ENCODE results near the gene OR51B2.

OR51B2 gene

DNA sequence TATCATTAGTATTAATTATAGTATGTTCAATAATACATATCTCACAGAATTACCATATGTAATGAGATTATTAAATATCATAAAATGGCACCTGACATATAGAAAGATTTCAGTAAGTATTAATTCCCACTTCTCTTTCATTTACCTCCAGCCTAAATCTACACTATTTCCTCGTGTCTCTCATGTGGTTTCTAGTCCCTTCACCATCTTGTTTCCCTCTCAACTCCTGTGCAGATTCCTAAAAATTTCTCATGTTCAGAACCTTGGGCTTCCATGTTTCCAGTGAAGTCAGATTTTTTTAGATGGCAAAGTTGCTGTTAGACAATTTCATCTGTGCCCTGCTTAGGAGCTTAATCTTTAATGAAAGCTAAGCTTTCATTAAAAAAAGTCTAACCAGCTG lies 40.2 kb downstream of the OR51B2 start:
- no peak for DNase-seq (ENCODE audit: low read depth in 2 of 2)

DNA sequence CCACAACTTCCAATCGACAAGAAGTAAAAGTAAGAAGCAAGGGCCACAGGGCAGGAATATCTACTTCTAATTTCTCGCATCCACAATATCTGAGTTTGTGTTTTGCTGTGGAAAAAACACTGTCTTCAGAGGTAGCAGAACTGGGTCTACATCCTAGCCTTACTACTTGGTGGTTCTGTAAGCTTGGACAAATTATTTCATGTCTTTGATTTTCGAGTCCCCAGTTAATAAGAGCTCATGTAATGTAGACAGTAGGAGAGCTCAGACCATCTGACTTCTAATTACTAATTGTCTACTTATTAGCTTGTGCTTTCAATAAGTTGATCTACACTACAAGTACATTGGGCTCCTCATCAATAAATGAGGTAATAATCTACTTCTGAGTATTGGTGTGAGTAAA lies 41.0 kb downstream of the OR51B2 start:
- no peak for DNase-seq (ENCODE audit: low read depth in 2 of 2)

DNA sequence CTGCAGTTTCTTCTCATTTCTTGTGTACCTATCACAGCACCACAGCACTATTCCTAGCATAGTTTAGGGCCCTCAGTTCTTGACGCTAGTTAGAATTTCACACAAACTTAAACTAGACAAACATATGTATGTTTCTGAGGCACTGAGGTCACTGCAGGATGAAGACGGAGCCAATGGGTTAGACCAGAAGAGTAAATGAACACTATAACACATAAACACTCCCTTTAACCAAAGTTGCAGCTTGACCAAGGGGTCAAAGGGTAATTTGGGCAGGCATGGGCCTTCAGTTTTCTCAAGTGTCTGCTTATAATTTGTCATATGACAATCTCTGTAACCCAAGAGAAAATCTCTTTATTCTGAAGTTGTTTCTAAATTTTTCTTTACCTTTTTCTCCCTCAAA lies 41.5 kb downstream of the OR51B2 start:
- no peak for DNase-seq (ENCODE audit: low read depth in 2 of 2)

DNA sequence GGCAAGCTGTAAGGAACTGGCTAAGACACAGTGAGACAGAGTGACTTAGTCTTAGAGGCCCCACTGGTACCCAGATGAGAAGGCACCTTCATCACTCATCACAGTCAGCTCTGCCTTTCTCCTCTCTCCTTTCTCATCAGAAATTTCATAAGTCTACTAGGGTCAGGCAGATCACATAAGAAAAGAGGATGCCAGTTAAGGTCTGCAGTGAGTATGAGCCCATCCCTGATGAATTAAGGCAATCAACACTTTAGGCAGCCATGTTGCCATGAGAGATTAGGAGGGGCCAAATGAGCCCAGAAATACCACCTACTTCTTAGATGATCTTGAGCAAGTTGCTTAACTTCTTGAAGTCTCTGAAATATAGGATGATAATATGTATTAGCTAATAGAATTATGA lies 42.5 kb downstream of the OR51B2 start:
- DNase-seq (ENCODE audit: low read depth in 2 of 2), result no peak

DNA sequence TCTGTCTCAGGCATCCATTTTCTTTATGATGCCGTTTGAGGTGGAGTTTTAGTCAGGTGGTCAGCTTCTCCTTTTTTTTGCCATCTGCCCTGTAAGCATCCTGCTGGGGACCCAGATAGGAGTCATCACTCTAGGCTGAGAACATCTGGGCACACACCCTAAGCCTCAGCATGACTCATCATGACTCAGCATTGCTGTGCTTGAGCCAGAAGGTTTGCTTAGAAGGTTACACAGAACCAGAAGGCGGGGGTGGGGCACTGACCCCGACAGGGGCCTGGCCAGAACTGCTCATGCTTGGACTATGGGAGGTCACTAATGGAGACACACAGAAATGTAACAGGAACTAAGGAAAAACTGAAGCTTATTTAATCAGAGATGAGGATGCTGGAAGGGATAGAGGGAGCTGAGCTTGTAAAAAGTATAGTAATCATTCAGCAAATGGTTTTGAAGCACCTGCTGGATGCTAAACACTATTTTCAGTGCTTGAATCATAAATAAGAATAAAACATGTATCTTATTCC lies 43.5 kb downstream of the OR51B2 start:
- DNase-seq (ENCODE audit: low read depth in 2 of 2), result peak; percentile 2 to 16

DNA sequence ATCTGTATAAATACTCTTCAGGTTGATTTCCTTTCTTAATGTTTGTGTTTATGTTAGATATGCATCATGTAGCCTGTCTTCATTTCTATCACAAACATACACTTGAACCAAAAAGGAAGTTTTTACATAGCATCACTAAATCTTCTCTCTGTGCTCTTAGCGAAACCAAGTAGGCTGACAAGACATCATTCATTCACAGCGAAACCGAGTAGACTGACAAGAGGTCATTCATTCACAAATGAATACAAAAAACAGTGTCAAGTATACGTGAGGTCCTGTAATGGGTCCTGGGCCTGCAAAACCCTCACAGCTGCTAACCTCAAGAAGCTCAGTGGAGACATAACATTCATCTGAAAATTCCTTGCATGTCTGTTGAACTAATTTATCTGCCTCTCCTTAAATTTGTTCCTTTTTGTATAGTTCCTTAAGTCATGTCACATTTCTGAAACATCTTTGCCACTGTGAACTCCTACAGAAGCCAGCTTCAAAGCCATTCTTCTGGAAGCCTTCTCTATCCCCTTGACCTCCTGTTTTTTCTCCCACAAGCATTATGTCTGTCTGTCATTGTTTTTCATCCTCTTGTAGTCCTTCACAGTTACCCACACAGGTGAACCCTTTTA lies 44.5 kb downstream of the OR51B2 start:
- DNase-seq (ENCODE audit: low read depth in 2 of 2), result no peak

DNA sequence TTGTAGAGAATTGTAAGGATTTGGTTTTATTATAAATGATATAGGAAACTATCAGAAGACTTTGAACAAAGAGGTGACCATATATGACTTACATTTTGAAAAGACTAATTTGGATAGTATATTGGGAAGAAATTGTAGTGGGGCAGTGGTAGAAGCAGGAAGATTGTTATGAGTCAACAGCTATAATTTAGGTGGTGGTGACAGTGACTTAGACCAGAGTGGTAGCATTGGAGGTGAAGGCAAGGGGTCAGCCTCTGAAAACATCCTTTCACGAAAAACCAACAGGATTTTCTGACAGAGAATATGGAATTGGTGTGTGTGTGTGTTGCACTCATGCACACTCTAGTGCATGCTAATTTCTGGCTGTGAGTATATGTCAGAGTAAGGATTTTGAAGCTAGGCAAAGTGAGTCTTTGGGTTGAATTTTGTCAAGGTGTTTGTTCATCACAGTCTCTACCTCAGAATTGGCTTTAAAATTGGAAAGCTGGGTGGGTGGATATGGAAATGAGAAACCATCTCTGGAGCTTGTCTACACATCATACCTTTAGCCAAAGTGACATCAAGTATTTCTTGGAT lies 46.2 kb downstream of the OR51B2 start:
- DNase-seq (ENCODE audit: low read depth in 2 of 2), result no peak

DNA sequence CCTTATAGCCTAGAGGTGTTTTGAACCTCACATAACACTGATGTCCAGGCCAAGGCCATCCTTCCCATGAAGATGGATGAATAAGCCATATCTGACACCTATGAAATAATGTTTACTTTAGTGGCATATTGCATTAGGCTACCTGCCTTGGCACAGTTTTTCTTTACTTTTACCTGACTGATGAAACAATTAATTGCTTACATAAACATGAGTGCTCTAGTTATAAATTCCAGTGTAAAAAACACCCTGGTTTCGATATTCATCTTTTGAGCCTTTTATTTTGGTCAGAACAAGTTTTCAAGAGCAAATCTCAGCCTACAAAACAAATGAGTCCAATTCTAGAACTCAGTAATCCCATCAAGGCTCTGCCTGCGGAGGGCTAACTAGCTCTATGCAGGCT lies 47.4 kb downstream of the OR51B2 start:
- no peak for DNase-seq (ENCODE audit: low read depth in 2 of 2)

DNA sequence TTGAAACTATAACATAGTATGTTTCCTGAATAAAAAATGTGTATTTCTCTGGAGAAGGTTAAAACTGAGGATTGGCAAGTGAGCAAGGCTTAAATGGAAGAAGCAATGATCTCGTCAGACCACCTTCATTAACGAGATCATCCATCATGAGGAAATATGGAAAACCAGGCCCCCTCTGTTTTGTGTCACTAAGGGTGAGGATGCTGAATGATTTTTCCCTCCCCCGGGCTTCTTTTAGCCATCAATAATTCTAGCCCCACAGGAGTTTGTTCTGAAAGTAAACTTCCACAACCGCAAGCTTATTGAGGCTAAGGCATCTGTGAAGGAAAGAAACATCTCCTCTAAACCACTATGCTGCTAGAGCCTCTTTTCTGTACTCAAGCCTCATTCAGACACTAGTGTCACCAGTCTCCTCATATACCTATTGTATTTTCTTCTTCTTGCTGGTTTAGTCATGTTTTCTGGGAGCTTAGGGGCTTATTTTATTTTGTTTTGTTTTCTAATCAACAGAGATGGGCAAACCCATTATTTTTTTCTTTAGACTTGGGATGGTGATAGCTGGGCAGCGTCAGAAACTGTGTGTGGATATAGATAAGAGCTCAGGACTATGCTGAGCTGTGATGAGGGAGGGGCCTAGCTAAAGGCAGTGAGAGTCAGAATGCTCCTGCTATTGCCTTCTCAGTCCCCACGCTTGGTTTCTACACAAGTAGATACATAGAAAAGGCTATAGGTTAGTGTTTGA lies 48.6 kb downstream of the OR51B2 start:
- DNase-seq (ENCODE audit: low read depth in 2 of 2), result no peak

DNA sequence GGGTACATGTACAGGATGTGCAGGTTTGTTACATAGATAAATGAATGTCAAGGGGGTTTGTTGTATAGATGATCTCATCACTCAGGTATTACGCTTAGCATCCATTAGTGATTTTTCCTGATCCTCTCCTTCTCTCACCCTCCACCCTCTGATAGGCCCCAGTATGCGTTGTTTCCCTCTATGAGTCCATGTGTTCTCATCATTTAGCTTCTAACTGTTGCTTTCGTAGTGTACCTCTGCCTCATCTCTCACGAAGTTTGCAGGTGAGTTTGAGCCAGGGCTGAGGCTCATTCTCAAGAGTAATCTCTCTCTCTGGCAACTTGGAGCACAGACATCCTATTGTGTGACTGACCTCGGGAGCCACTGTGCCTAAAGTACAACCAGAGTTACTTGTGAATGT lies 49.7 kb downstream of the OR51B2 start:
- no peak for DNase-seq (ENCODE audit: low read depth in 2 of 2)
